GM21515 (cell line): Measurements from ENCODE around the gene TAF1C.
"Not testable (repeated sequence)": the region's sequence is repeated elsewhere in the genome, so short reads cannot be mapped to it uniquely, and the experiment has no call there.

Experiments
- ATAC-seq: cut with Tn5 transposase; IDR thresholded peaks from one replicate; pipeline ENCODE4 v1.9.1; 2021; ENCODE audit not compliant: unreplicated experiment

Gene TAF1C, protein sequence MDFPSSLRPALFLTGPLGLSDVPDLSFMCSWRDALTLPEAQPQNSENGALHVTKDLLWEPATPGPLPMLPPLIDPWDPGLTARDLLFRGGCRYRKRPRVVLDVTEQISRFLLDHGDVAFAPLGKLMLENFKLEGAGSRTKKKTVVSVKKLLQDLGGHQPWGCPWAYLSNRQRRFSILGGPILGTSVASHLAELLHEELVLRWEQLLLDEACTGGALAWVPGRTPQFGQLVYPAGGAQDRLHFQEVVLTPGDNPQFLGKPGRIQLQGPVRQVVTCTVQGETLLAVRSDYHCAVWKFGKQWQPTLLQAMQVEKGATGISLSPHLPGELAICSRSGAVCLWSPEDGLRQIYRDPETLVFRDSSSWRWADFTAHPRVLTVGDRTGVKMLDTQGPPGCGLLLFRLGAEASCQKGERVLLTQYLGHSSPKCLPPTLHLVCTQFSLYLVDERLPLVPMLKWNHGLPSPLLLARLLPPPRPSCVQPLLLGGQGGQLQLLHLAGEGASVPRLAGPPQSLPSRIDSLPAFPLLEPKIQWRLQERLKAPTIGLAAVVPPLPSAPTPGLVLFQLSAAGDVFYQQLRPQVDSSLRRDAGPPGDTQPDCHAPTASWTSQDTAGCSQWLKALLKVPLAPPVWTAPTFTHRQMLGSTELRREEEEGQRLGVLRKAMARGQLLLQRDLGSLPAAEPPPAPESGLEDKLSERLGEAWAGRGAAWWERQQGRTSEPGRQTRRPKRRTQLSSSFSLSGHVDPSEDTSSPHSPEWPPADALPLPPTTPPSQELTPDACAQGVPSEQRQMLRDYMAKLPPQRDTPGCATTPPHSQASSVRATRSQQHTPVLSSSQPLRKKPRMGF

DNA sequence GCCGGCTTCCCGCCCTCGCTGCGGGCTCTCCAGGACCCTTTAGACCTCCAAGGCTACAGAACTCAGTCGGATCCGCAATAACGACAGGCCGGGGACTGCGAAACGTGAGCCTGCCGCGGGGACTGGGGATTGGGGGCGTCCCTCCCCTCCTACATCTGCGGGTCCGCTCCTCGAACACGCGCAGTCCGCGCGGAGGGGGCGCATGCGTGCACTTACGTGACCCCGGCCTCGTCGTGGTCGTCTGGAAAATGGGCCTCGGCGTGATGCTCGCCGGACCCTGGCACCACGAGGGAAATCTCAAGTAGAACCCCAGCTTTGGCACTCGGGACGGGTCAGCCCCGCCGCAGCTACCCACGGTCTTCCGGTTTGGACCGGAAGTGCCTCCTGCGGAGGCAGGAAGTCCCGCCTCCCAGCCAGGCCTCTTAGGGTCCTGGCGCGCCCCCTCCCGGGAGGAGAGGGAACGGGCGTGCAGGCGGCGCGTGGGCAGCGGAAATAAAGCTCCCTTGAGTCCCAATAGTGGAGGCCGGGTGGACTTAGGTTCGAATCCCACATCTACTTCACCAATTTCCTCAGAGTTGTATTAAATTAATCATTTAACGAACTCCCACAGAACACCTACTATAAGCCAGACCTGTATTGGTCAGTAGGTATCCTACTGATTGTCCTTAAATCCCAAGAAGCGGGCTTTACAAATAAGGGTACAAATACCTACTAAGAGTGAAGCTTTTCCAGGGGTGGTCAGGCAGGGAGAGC lies at the start of gene TAF1C:
Gene TAF1C, minus strand, starts transcription at position 373 of the 753 bp plus-strand sequence. CDS start 2,069 bp downstream, outside the sequence.
- ATAC-seq: peak; percentile 92

DNA sequence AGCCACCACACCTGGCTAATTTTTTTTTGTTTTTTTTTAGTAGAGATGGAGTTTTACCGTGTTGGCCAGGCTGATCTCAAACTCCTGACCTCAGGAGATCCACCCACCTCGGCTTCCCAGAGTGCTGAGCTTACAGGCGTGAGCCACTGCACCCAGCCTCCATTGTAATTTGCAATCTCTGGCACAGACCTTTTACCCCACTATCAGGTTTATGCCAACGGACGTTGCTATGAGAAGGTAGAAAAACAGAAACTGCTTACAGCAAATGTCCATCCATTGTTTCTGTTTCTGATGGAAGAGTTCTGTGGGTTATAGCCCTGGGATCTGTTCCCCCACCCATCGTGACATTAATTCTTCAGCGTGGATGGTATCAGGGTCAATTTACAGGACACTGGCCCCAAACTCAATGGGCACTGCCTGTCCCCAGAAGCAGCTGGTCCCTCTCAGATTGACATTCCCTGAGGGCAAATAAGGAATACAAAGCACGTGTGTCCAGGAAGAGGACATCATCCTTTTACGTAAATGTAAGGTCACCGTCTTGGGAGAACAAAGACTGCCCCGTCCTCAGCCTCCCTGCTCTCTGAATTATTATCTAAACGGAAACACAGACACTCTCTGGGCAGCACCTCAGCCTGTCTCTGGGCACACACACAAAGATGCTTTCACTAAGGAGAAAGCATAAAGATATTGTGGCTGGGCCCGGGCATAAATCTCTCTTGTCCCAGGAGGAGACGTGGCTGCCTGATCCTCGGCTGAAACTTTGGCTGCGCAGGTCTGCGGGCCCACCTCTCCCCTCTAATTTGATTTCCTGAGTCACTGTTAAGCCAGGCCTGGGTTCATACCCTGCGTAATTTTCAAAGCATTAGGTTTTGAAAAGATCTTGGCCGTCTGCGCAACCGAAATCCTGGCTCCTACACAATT lies 47.7 kb upstream of the TAF1C start:
- no peak for ATAC-seq

DNA sequence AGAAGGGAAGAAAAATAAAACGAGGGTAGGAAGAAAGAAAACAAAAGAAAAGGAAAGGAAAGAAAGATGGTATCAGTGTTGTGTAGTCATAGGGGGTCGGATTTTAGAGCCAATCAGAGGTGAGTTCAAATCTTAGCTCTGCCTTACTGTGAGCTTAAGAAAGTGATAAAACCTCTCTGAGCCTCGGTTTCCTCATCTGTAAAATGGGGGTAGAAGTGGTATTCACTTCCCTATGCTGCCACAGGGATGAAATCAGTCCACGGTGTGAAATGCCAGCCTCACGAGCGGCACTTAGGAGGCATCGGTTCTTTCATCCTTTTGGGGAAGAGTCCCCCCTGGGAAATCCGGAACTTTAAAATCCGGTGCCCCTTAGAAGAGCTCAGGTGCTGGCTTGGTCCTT lies 46.9 kb upstream of the TAF1C start:
- no peak for ATAC-seq

DNA sequence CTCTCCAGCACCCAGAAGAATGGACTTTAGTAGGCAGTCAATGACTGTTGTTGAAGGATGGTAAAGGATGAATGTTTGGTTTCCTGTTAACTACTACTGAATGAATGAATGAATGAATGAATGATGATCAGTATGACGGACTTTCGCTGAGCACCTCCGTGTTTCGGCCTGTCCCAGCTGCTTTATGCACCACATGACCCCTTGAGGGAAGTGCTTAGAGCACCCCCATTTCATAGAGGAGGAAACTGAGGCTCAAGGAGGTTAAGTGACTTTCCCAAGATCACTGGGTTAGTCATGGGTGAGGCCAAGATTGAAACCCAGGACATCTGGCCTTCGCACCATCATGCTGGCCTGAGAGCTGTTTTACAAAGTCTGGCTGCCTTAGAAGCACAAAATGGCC lies 46.1 kb upstream of the TAF1C start:
- ATAC-seq: no peak

DNA sequence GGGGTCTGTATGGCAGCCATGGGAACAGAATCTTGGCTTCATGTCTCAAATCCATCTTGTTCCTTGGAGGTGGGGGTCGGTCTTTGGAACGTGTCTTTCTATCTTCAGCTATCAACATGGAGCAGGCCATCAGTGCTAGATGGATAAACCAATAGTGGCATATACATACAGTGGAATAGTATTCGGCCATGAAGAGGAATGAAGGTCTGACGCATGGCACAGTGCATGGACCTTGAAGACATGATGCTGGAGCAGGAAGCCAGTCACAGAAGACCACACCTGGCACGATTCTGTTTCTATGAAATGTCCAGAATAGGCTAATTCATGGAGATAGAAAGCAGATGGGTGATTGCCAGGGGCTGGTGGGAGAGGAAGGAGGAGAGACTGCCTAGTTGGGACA lies 45.2 kb upstream of the TAF1C start:
- ATAC-seq: no peak

DNA sequence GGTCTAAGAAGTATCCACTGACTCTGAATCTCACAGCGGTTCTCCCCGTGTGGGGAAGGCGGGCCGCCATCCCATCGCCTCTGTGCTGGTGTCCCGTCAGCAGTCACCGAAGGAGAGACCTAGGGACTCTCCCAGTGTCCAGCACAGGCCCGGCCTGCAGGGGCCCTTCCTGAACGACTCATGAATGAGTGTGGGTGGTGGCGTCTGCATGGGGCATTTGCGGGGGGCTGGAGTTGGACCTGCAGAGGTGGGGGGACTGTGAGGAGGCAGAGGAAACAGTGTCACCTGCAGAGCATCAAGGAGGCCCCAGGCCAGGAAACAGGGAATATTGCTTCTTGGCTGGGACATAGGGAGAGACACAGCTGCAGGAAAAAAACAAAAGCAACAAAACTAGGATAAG lies 42.6 kb upstream of the TAF1C start:
- ATAC-seq: no peak

DNA sequence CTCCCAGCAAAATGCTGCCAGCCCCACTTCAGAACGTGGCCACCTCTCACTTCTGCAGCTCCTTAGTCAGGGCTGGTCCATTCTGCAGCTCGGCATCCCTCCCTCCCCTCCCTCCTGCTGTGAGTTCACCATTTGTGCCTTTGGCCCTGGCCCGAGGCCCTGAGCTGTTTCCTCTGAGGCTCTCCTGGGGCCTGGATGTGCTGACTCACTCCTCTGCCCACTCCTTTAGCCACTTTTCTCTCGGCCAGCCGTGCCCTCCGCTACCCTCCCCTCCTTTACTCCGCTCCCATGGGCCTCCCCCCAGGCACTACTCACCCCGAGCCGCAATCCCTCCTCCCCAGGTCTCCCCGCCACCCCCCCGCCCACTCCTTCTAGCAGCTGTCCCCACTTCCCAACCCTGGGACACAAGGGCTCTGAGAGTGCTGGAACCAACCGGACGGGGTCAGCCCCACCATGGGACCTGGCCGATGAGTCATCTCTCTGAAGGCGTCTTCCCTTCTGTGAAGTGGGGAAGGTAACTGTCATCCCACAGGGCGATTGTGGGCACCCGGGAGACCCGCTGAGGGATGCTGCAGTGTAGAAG lies 41.5 kb upstream of the TAF1C start:
- no peak for ATAC-seq

DNA sequence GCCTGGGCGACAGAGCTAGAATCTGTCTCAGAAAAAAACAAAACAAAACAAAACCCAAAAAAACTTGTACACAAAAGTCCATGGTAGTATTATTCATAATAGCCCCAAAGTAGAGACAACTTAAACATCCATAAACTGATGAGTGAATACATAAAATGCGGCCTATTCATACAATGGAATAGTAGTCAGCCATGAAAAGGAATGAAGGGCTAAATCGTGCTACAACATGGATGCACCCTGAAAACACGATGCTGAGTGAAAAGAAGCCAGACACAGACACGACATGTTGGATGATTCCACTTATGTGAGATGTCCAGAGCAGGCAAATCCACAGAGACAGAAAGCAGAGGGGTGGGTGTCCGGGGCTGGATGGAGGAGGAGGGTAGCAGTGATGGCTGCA lies 40.7 kb upstream of the TAF1C start:
- no peak for ATAC-seq

DNA sequence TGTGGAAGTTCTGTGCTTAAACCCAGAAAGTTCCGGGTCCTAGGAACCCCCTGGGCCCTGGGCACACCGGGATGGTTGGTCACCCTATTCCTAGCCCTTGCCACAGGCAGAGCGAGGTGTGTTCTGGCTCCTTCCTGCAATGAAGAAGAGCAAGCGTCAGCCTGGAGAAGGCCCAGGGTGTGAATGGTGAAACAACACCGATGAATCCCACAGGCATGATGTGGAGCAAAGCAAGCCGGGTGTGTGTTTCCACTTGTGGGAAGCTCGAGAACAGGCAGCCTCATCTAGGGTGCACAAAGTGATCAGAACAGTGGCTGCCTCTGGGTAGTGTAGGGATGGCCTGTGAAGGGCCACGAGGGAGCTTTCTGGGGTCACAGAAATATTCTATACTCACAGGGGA lies 39.2 kb upstream of the TAF1C start:
- no peak for ATAC-seq

DNA sequence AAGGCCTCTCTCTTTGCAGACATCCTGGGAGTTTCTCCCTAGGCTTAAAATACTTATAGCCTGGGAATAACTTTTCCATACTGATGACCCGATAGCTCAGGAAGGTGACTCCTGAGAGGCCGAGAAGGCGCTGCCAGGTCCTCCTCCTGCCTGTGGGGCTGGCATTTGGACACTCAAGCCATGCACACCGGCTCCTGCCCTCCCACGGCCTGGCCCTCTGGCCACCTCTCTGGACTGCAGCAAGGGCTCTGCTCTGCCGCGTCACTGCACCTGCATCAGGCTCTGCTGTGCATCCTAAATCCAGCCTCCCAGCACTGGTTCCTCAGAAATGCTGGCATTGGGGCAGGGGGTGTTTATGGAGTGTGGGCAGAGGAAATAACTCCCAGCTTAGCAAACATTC lies 38.7 kb upstream of the TAF1C start:
- no peak for ATAC-seq

DNA sequence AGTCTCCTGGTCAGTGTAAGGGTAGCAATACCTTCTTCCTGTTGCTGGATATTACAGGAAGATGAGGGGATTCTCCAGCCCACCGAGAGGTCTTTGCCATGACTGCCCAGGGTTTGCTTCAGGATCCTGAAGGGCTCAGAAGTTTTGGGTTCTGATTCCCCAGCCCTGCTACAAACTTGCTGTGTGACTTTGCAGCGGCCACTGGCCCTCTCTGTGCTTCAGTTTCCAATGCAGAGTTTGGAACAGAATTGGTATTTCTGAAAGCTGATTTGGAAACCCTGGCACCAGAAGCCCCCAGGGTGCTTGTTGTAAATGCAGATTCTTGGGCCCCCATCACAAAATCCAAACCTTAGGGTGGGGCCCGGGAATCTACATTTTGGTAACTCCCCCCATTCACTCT lies 38.3 kb upstream of the TAF1C start:
- ATAC-seq: no peak

DNA sequence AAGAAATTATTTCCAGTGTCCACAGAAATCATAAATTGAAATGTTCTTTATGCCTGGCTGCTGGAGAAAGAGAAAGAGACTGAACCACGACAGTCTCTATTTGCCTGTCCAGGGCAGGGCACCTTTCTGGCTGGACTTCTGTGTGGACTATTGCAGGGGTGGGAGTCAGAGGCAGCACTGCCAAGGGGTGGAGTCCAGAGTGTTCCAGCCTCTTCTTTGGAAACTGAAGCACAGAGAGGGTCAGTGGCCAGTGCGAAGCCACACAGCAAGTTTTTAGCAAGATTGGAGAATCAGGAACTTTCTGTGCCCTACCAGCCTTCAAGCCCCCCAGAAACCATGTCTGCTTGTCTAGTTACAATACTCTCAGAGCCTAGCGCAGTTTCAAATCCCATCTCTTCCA lies 37.7 kb upstream of the TAF1C start:
- no peak for ATAC-seq

DNA sequence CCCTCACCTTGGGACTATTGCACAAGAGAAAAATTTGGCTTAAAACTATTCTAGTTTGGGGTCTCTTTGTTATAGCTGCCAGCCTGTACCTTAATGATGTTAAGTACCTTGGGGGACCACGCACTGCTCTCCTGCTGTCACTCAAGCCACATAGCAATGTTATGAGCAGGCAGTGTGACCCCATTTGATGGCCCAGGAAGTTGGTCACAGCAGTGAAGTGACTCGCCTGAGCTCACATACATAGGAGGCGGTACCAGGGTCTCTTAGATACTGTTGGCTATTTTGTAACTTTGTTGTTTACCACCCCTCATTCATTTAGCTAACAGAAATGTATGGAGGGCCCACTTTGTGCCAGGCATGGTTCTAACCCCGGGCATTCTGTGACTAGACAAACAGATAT lies 36.6 kb upstream of the TAF1C start:
- ATAC-seq: no peak

DNA sequence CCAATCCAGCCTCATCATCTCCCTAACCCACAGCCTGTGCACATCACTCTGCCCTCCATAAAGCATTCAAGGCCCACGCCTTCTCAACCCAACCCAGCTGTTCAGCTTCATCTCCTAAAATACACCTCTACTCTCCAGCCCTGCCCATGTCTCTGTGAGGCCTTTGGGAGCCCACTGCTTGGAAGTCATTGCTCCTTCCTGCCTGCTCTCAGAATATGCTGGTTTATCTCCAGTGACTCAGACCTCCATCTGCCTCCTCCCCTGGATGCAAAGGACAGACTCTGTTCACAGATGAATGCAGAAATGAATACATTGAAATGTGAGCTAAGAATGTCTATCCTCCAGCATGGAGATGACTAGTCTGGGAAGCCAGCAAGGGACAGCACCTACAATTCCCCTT lies 34.0 kb upstream of the TAF1C start:
- no peak for ATAC-seq

DNA sequence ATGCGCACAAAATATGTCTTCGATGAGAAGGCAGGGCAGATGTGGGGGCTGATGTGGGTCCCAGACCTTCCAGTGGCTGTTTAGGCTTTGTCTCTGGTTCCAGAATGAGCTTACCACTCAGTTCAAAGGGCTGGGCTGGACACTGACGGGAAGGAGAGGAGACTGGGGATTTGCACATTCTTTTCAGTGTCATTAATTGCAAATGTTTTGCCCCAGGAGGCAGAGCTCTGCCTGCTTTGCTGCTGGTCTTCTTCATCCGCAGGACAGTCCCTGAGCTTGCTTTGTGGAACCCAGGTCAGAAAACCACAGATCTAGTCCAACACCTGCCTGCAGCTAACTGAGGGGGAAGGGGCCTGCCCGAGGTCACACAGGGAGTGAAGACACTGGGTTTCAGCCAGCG lies 32.1 kb upstream of the TAF1C start:
- no peak for ATAC-seq

DNA sequence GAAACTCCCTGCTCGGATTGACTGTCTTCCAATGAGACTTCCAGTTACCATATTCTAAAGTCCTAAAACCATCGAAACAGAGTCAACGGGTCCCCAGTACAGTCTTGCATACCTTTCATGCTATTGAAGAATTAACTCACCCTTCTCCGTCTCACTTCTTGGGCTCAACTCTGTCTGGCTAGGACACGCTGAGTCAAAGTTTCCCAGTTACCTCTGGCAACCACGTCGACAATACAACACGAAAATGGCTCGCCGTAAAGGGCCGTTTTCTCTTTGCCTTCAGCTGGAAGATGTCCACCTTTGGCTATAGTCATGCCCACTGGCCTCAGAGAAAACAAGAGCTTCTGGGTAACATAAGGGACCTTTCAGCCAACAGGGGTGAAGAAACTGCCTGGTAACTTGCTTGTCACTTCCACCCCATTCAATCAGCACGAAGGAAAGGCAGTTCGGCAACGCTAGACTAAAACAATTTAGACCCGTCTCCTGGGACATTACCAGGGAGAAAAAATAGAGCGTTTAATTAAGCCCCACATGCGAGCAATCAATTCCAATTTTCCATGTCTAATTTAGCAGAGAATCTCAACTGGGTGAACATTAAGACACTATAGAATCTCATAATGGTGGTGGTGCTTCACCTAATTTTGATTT lies 31.4 kb upstream of the TAF1C start:
- ATAC-seq: no peak

DNA sequence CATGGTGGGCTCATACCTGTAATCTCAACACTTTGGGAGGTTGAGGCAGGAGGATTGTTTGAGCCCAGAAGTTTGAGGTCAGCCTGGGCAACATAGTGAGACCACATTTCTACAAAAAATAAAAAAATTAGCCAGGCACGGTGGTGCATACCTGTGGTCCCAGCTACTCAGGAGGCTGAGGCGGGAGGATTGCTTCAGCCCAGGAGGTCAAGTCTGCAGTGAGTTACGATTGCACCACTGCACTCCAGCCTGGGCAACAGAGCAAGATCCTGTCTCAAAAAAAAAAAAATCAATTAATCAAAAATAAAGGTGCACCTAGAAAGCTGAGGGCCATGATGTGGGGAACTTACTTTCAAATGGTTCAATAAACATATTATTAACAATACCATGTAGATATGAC lies 29.3 kb upstream of the TAF1C start:
- not testable (repeated sequence) for ATAC-seq

DNA sequence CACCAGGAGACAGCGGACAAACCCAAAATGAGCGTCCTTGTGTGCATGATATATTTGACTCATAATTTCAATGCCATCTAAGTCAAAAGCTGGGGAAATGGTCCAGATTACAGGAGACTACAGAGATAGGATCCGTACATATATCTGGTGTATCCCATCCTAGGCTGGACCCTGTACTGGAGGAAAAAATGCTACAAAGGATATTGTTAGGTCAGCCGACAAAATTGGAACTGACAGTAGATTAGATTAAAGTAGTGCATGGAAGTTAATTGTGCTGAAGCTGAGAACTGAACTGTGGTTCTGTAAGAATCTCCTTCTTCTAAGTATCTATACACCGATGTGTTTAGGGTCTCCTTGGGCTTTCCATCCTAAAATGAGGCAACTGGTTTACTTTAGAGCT lies 28.7 kb upstream of the TAF1C start:
- no peak for ATAC-seq

DNA sequence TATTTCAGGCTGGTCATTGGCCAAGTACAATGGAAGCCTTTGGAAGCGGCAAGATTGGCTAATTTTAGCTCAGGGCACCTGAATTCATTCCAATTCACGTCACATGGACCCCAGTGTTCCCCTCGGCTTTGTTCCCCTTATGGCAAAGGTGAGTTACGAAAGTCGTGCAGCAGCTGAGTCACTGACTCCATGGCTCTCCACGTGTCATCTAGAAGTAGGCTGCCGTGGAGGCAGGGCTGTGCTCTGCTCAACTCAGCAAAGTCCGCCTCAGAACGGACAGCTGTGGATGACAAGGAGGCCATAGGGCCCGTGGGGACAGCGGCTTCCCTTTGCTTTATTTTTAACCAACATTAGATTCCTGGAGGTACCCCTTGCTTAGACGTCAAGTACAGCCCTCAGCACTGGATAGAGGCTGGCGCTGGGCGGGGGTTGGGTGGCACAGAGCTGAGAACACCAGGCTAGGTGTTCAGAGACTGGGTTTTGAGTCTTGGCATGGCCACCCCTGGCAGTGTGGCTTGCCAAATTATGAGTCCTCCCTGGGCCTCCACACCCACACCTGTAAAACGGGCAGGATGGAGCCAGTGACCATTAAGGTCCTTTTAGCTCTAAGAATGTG lies 27.7 kb upstream of the TAF1C start:
- no peak for ATAC-seq
